Endodermal cell (in vitro differentiated cells): Measurements from ENCODE around the gene RAE1. TPM values are rescaled to one million over a fixed set of nuclear protein-coding genes. Genes with fewer than 3 reads are reported as not detected.

ENCODE experiments used
- DNase-seq: peaks from one replicate; pipeline ENCODE4 v3.0.0-alpha.2; 2017
- H3K27ac ChIP-seq: 2 replicates; pipeline ENCODE4 v1.5.1; 2013; ENCODE audit warnings: mild to moderate bottlenecking, low read depth, low read length, moderate library complexity
- H3K27me3 ChIP-seq: 2 replicates; pipeline ENCODE4 v1.6.1; 2013; ENCODE audit warnings: mild to moderate bottlenecking, low read length, moderate library complexity; ENCODE audit not compliant: insufficient read depth, control insufficient read depth, poor library complexity, severe bottlenecking
- H3K36me3 ChIP-seq: 2 replicates; pipeline ENCODE4 v1.7.0; 2013; ENCODE audit warnings: mild to moderate bottlenecking, low read length, moderate library complexity; ENCODE audit not compliant: control insufficient read depth, insufficient read depth
- H3K4me1 ChIP-seq: one replicate; pipeline ENCODE4 v1.7.0; 2013; ENCODE audit warnings: low read length; ENCODE audit not compliant: control insufficient read depth, insufficient read depth
- H3K4me3 ChIP-seq: 2 replicates; pipeline ENCODE4 v1.5.1; 2013; ENCODE audit warnings: mild to moderate bottlenecking, low read length, moderate library complexity
- H3K9ac ChIP-seq: 2 replicates; pipeline ENCODE4 v1.6.1; 2013; ENCODE audit warnings: mild to moderate bottlenecking, low read length, moderate library complexity; ENCODE audit not compliant: poor library complexity, severe bottlenecking; ENCODE audit errors: extremely low read depth
- H3K9me3 ChIP-seq: 2 replicates; pipeline ENCODE4 v1.6.1; 2013; ENCODE audit warnings: mild to moderate bottlenecking, low read length, moderate library complexity; ENCODE audit not compliant: control insufficient read depth
- H3K27ac Mint-ChIP-seq: 2 replicates; pipeline ENCODE4 v1.8.0; 2020; ENCODE audit warnings: mixed read lengths
- H3K27me3 Mint-ChIP-seq: 2 replicates; pipeline ENCODE4 v1.8.0; 2021; ENCODE audit warnings: mild to moderate bottlenecking, mixed read lengths; ENCODE audit not compliant: insufficient read depth
- H3K36me3 Mint-ChIP-seq: 2 replicates; pipeline ENCODE4 v1.8.0; 2020; ENCODE audit warnings: low read depth, mixed read lengths
- H3K4me1 Mint-ChIP-seq: 2 replicates; pipeline ENCODE4 v1.8.0; 2020; ENCODE audit warnings: mixed read lengths
- H3K4me3 Mint-ChIP-seq: 2 replicates; pipeline ENCODE4 v1.8.0; 2020; ENCODE audit warnings: mild to moderate bottlenecking, moderate library complexity, mixed read lengths
- H3K9me3 Mint-ChIP-seq: 2 replicates; pipeline ENCODE4 v1.8.0; 2020; ENCODE audit warnings: mild to moderate bottlenecking, mixed read lengths
- CTCF ChIP-seq: fragments of 200-600 bp; sonication (generic); conservative IDR thresholded peaks from 2 replicates; pipeline ENCODE4 v1.5.0; 2021; ENCODE audit warnings: antibody characterized with exemption, mild to moderate bottlenecking
- WGBS, 2 experiments: methylation state at CpG; one replicate each; pipeline versions ENCODE4 v1.1.5 to v1.1.7; 2013; ENCODE audit warnings: missing lambda C conversion rate in 2 of 2, mixed read lengths in 1 of 2; ENCODE audit not compliant: insufficient coverage in 1 of 2, insufficient read length in 1 of 2; 5-methylcytosine and 5-hydroxymethylcytosine counted together
- total RNA-seq, 2 donors: library from RNA; stranded (reverse); fragmentation: NEBNext Ultra II Directional in 1 of 2; extraction: Animal tissue kit (Norgen Biotek cat#: 25700) in 1 of 2; gene quantifications; 2 replicates in 1 of 2; 3 replicates in 1 of 2; pipeline ENCODE4 v1.2.1, GENCODE V29; 2021

The RAE1 gene
- total RNA-seq, 2 donors from 2014 or later, result 41.2 to 43.8 TPM

GRCh38 chr20:57308451-57309271 lies 42.4 kb upstream of the RAE1 start:
- H3K9ac ChIP-seq, result no peak overlapping the region
- no peak overlapping the region for H3K4me3 ChIP-seq
- H3K27me3 ChIP-seq, result peaks cover 5% of the 10 kb centered on the region
- H3K27ac Mint-ChIP-seq, result no peak overlapping the region
- no peaks in the 10 kb centered on the region for H3K36me3 ChIP-seq
- no peaks in the 10 kb centered on the region for H3K36me3 Mint-ChIP-seq
- peaks cover 7% of the 10 kb centered on the region for H3K27me3 Mint-ChIP-seq
- no peak overlapping the region for H3K4me3 Mint-ChIP-seq
- DNase-seq, result no peak
- H3K4me1 ChIP-seq, result no peaks in the 10 kb centered on the region
- TF ChIP-seq CTCF, result no peak
- no peaks in the 10 kb centered on the region for H3K4me1 Mint-ChIP-seq
- 80 to 84% methylated on average over 8 to 12 of the region's 13 CpGs for WGBS, 2 experiments
- H3K9me3 Mint-ChIP-seq, result no peaks in the 10 kb centered on the region
- no peak overlapping the region for H3K27ac ChIP-seq
- H3K9me3 ChIP-seq, result no peaks in the 10 kb centered on the region

- Histone ChIP-seq H3K4me3 (no peak overlapping the region), H3K4me1 (no peaks in the 10 kb centered on the region), H3K9me3 (no peaks in the 10 kb centered on the region), H3K27ac (no peak overlapping the region), H3K9ac (no peak overlapping the region), H3K36me3 (no peaks in the 10 kb centered on the region), H3K27me3 (peaks cover 15% of the 10 kb centered on the region)
- no peaks in the 10 kb centered on the region for H3K9me3 Mint-ChIP-seq
- no peak for TF ChIP-seq CTCF
- peaks cover 7% of the 10 kb centered on the region for H3K27me3 Mint-ChIP-seq
- H3K36me3 Mint-ChIP-seq, result no peaks in the 10 kb centered on the region
- H3K4me1 Mint-ChIP-seq, result no peaks in the 10 kb centered on the region
- H3K4me3 Mint-ChIP-seq, result no peak overlapping the region
- 91 to 97% methylated on average over 7 to 9 of the region's 9 CpGs for WGBS, 2 experiments
- DNase-seq, result peak; percentile 19
- H3K27ac Mint-ChIP-seq, result no peak overlapping the region
These were observed 41.4 kb upstream of the RAE1 start for GRCh38 chr20:57309544-57310115.

GRCh38 chr20:57310821-57311514 lies 40.1 kb upstream of the RAE1 start:
- no peak overlapping the region for H3K9ac ChIP-seq
- Mint-ChIP-seq H3K9me3 (no peaks in the 10 kb centered on the region), H3K4me3 (no peak overlapping the region), H3K27me3 (peaks cover 9% of the 10 kb centered on the region), H3K4me1 (no peaks in the 10 kb centered on the region), H3K36me3 (no peaks in the 10 kb centered on the region), H3K27ac (no peak overlapping the region)
- H3K27me3 ChIP-seq, result peaks cover 19% of the 10 kb centered on the region
- DNase-seq, result peak; percentile 23
- no peaks in the 10 kb centered on the region for H3K4me1 ChIP-seq
- H3K4me3 ChIP-seq, result no peak overlapping the region
- WGBS, 2 experiments, result 90 to 94% methylated on average over 10 to 11 of the region's 11 CpGs
- no peak for TF ChIP-seq CTCF
- H3K27ac ChIP-seq, result no peak overlapping the region
- no peaks in the 10 kb centered on the region for H3K9me3 ChIP-seq
- H3K36me3 ChIP-seq, result no peaks in the 10 kb centered on the region
